WI38 (cell line): ENCODE data around the gene PLN.

ENCODE experiments used
- H3K4me3 ChIP-seq: 2 replicates; pipeline ENCODE4 v1.5.1; 2011; ENCODE audit warnings: low read depth, mild to moderate bottlenecking, control low read depth, low read length
- CTCF ChIP-seq: IDR thresholded peaks from 2 replicates; pipeline ENCODE4 v1.5.1; 2012; ENCODE audit warnings: low read depth, mild to moderate bottlenecking, control low read depth, low read length

The PLN gene

GRCh38 chr6:118602300-118602699 is 54.2 kb downstream of the PLN start:
- TF ChIP-seq CTCF, result no peak
- no peak overlapping the region for H3K4me3 ChIP-seq

GRCh38 chr6:118603372-118603771 is 55.3 kb downstream of the PLN start:
- H3K4me3 ChIP-seq, result no peak overlapping the region
- no peak for TF ChIP-seq CTCF

- TF ChIP-seq CTCF, result no peak
- no peak overlapping the region for H3K4me3 ChIP-seq
These were observed 58.2 kb downstream of the PLN start for GRCh38 chr6:118606268-118606667.

- TF ChIP-seq CTCF, result no peak
- no peak overlapping the region for H3K4me3 ChIP-seq
These were observed 58.8 kb downstream of the PLN start for GRCh38 chr6:118606858-118607257.
